HG03135 (cell line): ENCODE data around the gene CLDN25.
"Not testable (repeated sequence)": the region's sequence is repeated elsewhere in the genome, so short reads cannot be mapped to it uniquely, and the experiment has no call there.

Experiments
- ATAC-seq: cut with Tn5 transposase; IDR thresholded peaks from one replicate; pipeline ENCODE4 v1.9.1; 2021; ENCODE audit warnings: mild to moderate bottlenecking, moderate library complexity; ENCODE audit not compliant: unreplicated experiment

The CLDN25 gene

GRCh38 chr11:113779496-113779895 is at the start of gene CLDN25:
Gene CLDN25, plus strand, starts transcription at chr11:113779796. Its CDS starts 0 bp downstream, at chr11:113779796.
- no peak for ATAC-seq

DNA sequence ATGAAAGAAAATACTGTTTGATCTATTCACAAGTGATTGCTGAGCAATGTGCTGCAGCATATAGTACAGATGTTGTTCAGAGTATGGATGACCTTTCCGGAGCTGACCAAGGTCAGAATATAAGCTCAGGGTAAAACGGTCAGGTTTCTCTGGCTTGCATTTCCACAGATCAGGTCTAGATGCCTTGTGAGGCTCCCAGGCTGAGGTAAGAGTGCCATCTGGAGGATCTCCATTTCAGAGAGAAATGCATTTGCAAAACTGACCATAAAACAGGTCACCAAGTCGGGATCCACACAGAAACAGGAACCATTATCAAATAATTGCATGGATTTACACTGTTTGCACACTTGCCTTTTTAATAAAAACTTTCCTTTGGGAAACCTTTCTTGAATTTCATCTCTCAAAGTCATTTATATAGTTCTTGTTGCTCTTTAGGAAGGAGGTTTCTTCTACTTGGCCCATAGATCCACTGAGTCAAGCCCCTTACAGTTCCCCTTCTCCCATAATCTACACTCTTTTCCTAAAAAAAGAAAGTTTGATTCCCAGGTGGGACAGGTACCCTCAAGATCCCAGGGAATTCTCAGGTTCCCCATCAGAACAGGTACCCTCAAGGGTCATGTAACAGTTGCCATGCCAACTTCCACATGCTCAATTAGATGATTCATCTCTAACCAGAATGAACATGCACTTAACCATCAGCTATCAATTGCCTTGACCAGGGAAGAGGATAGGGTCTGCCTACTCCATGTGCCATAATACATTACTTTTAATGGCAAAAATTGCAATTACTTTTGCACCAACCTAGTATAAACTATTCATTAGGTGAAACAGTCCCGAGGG is 48.5 kb upstream of the CLDN25 start:
- ATAC-seq, result no peak

DNA sequence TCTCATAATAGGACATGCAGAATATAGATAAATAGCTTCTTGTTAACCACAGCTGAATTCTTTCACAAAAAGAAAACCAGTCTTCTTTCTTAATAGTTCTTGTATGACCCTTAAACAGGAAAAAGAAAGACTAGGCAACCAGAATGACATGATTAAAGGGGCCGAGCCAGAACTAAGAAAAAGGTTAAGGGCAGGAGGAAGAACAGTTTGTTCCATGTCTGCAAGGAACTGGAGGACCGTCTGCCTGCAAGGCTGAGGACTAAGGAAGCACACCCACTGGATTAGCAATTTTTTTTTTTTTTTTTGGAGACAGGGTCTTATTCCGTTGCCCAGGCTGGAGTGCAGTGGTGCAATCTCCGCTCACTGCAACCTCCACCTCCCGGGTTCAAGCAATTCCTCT is 47.5 kb upstream of the CLDN25 start:
- ATAC-seq, result no peak

- ATAC-seq, result no peak
Measured at GRCh38 chr11:113736323-113736722, 43.3 kb upstream of the CLDN25 start.

DNA sequence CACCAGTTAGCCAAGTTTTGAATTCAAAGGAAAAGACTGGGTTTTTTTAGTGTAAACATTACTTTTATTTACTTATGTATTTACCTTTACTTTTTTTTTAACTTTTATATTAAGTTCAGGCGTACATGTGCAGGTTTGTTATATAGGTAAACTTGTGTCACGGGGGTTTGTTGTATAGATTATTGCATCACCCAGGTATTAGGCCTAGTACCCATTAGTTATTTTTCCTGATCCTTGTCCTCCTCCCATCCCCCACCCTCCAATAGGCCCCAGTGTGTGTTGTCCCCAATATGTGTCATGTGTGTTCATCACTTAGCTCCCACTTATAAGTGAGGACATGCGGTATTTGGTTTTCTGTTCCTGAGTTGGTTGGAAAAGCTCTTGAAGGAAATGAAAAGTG is 26.7 kb upstream of the CLDN25 start:
- no peak for ATAC-seq

DNA sequence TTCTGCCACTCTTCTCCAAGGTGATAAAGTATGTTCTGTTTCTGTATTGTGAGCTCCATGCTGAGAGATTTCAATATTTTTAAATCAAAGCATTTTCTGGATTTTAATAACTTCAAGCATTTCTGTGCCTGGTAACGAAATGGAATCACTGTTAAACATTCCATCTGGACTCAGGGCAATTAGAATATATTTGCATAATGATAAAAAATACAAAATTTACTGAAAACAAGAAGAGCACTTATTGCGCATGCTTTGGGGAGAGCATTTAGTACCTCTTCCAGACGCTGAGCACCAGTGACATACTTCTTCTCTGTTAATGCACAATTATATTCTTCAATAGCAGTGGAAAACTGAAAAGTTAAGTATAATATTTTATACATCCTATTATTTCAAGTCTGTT is 19.4 kb upstream of the CLDN25 start:
- ATAC-seq, result no peak

- not testable (repeated sequence) for ATAC-seq
Measured at GRCh38 chr11:113763040-113763439, 16.6 kb upstream of the CLDN25 start.

DNA sequence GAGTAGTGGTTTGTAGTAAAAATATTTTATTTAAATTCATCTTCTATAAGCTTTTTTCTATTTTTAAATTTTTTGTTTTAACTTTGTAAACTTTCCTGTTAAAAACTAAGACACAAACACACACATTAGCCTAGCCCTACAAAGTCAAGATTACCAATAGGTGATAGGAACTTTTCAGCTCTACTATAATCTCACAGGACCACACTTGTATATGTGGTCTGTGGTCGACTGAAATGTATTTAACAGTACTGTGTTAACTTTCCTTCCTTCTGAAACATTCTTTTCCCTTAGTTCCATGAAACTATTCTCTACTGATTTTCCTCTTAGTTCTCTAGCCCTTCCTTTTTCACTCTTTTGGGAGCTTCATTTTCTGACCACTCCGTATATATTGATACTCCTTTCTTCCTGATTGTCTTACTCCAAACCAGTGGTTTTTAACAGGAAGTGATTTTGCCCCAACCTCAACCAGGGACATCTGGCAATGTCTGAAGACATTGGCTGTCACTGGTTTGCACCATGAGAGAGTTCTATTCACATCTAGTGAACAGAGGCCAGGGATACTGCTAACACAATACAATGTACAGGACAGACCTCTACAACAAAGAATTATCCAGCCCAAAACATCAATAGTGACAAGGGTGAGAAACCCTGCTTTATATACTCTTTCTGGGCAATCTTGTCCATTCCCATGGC is 14.9 kb upstream of the CLDN25 start:
- ATAC-seq, result no peak

- no peak for ATAC-seq
Measured at GRCh38 chr11:113771964-113772363, 7.6 kb upstream of the CLDN25 start.

DNA sequence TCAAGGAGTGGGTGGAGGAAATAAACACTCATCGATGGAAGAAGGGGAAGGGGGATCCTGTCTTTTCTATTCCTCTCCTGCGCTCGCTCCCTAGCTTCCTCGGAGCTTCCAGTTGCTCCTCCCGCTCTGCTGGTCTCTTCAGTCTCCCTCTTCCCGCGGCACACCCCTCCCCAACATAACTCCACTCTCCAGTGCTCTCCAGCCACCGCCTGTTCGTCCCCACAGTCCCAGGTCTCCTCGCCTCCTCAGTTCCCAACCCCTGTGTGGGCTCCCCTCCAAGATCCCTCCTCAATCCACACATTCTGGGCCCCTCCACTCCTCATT is 6.5 kb upstream of the CLDN25 start:
- peak; percentile 7 for ATAC-seq

DNA sequence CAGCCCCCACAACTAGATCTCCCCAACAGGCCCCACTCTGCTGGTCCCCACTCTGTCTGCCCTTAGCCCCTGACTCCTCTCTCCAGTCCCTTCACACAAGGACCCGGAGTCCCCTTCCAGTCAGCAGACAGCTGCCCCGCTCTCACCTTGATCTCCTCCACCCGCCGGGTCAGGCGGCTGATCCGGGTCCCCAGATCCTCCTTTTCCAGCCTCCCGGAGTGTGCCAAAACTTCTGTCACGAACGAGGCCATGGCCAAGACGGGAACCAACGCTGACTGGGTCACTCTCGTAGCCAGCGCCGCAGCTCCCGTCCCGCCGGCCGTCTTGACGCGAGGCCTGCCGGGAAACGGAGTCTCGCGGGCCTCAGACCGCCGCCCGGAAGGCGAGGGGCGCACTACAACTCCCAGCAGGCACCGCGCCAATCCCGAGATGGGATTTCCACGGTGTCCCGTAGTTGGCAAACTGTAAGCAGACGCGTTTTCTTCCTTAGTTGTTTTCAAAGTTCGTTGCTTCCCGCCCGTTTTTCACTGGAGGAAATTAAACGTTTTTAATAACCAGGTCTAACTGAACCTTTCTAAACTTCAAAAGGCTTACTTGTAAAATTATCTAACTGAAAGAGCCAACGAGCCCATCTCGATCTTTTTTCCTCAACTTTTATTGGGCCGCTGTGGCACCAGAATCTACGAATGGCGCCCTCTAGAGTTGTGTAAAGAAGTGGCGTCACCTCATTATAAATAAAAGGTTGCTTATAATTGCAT is 6.0 kb upstream of the CLDN25 start, which contains the start of gene ZW10:
ZW10 (minus strand) TSS at position 277 of the 758 bp plus-strand sequence; CDS start at position 251, 26 bp downstream.
- peak; percentile 96 for ATAC-seq

- ATAC-seq, result no peak
Measured at GRCh38 chr11:113774174-113774503, 5.5 kb upstream of the CLDN25 start.

DNA sequence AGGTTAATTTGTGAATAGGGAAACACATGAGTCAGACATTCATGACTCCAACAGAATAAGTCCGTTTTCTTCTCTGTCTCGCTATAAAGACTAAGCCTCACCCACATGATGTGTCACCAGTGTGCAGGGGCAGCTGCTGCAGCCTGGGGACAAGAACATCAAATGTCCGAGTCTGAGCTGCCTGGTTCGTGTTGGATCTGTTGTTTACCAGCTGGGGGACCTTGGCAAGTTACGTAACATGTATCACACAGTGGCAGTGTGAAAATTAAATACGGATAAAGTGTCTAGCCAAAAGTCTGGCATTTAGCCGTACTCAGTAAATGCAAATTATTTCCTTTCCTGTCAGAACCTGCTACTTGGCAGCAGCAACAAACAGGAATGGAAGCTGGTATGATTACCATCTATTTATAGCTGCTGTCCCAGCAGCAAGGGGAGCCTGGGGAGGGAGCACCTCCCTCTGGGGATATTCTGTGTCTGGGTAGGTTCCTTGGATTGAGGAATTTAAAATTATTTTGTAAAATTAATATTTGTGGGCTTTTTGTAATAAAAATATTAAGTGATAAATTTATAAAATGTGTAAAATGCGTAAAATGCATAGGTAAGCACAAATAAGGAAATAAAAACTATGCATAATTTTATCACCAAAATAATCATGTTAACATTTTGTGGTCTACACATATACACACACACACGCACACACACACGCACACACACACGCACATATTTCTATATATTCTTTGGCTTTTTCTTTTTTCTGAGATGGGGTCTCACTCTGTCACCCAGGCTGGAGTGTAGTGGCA is 1.3 kb upstream of the CLDN25 start:
- no peak for ATAC-seq

DNA sequence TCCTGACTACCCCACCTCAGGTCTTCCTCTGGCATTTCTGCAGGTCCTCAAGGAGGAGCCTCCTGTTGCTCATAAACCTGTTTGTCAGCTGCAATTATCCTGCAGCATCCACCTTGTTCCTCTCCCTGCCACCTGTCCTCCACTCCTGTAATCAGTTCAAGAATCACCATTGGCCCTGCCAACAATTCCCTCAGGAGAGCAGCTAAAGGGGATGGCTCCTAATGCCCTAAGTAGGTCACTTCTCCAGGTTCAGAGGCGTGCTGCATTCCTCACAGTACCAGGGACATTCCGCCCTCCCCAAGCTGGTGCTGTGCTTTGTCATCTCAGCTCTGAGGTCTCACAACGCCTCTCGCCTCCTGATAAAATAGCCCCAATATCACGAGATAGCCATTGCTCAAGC is 2.1 kb downstream of the CLDN25 start:
- ATAC-seq, result no peak

GRCh38 chr11:113782134-113782533 is 2.5 kb downstream of the CLDN25 start:
- no peak for ATAC-seq

- not testable (repeated sequence) for ATAC-seq
Measured at GRCh38 chr11:113789016-113789415, 9.4 kb downstream of the CLDN25 start.

DNA sequence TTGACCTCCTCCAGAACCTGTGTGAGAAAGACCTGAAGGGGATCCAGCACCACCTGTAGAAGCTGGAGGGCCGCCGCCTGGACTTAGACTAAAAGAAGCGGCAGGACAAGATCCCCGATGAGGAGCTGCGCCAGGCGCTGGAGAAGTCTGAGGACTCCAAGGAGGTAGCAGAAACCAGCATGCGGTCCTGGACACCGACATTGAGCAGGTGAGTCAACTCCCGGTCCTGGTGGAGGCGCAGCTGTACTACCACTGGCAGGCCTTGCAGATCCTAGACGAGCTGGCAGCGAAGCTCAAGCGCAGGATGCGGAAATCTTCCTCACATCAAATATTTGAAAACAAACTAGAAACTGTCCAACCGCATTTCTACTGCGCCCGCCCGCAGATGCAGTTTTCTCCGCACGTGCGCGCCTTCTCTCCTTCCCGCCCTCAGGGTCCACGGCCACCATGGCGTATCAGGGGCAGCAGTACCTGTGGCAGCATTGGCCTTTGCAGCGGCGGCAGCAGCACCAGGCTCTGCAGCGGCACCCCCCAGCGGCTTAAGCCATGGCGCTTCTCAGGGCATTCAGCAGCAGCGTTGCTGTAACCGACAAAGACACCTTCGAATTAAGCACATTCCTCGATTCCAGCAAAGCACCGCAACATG is 10.2 kb downstream of the CLDN25 start:
- ATAC-seq, result no peak

DNA sequence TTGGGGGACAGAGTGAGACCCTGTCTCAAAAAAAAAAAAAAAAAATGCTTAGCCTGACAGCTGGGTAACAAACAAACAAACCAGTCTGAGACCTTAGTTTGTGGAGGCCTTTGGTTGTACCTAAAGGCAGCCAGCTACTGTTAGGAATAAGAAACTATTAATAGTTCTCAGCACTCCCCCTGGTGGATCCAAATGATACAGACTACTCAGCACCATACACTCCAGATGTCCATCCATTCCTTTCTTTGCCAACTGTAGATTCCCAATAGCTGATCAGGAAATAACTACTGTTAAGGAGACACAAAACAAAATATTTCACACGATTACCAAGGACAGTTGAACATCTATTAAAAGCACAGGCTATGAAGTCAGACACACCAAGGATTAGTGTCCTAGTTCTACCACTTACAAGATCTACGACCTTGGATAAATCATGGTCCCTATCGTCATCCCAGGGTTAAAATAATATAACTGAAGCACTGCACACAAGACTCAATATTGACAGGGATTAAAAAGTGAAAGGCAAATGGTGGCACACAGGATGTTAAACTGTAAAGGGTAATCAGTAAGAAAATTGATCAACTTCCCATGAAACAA is 17.2 kb downstream of the CLDN25 start:
- no peak for ATAC-seq

- ATAC-seq, result no peak
Measured at GRCh38 chr11:113802621-113803020, 23.0 kb downstream of the CLDN25 start.

- ATAC-seq, result no peak
Measured at GRCh38 chr11:113805640-113806039, 26.0 kb downstream of the CLDN25 start.
